ENCODE data around the gene KRTAP1-1. TPM values are rescaled to one million over a fixed set of nuclear protein-coding genes. Genes with fewer than 3 reads are reported as not detected.
"Not testable (repeated sequence)": the region's sequence is repeated elsewhere in the genome, so short reads cannot be mapped to it uniquely, and the experiment has no call there.

KRTAP1-1 gene
- total and polyA plus RNA-seq, 4 donors: not detected

DNA sequence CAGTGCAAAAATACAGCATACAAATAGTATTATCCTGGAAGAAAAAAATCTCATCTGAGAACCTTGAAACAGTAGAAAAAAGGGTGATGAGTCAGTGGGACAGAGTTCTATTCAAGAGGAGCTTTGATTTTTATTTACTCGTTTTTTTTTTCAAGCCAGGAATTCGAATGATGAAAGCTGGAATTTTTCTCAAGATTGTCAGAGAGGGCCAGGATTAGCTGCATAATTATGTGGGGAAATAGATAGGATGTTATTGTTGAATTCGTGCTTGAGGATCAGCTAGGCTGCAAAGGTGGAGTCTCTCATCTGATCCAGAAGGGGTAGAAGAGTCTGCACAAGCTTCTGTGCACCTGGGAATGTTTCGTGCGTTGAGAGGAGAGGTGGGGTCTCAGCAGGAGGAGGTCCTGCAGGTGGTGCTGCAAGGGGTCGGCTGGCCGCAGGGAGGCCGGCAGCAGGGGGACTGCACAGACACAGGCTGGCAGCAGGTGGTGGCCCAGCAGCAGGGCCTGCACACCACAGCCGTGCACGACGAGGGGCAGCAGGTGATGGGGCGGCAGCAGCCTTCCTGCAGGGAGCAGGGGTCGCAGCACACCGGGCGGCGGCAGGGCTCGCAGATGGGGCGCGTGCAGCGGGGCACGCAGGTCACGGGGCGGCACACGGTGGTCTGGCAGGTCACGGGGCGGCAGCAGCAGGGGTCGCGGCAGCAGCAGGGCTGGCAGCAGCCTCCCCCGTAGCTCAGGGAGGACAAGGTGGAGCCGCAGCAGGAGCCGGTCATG, 18.2 kb upstream of the KRTAP1-1 start:
- ATAC-seq (ENCODE audit: low FRiP score); intact Hi-C loops (cut with DNase I); H3K27me3 ChIP-seq (ENCODE audit: control insufficient read depth in 1 of 2, insufficient read depth in 2 of 2, low read length in 1 of 2); H3K36me3 ChIP-seq (ENCODE audit: control insufficient read depth in 1 of 2, insufficient read depth in 2 of 2, low read length in 1 of 2); H3K27ac ChIP-seq (ENCODE audit: low read depth in 1 of 2, low read length in 2 of 2); H3K4me3 ChIP-seq (ENCODE audit: low read length in 2 of 2); DNase-seq; H3K4me1 ChIP-seq (ENCODE audit: control insufficient read depth in 1 of 2, insufficient read depth in 2 of 2, low read length in 2 of 2); H3K9me3 ChIP-seq (ENCODE audit: control insufficient read depth, low read length): not testable (repeated sequence)
- 40 to 46% methylated on average over 9 to 14 of the region's 31 CpGs for WGBS, 2 donors

- ATAC-seq (ENCODE audit: low FRiP score): no peak
- intact Hi-C loops (cut with DNase I): no loop called here
- WGBS, 2 donors: 88 to 96% methylated on average over 5 of the region's 5 CpGs
Observed at GRCh38 chr17:41058741-41059140, 17.5 kb upstream of the KRTAP1-1 start.

DNA sequence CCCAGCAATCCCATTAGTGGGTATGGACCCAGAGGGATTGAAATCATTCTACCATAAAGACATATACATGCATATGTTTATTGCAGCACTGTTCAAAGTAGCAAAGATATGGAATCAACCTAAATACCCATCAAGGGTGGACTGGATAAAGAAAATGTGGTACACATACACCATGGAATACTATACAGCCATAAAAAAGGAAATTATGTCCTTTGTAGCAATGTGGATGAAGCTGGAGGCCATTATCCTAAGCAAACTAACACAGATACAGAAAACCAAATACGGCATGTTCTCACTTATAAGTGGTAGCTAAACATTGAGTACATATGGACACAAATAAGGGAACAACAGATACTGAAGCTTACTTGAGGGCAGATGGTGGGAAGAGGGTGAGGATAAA, 16.3 kb upstream of the KRTAP1-1 start:
- Histone ChIP-seq H3K4me3 (ENCODE audit: low read length in 2 of 2) (no peak overlapping the region), H3K36me3 (ENCODE audit: control insufficient read depth in 1 of 2, insufficient read depth in 2 of 2, low read length in 1 of 2) (no peaks in the 10 kb centered on the region), H3K9me3 (ENCODE audit: control insufficient read depth, low read length) (no peaks in the 10 kb centered on the region), H3K27me3 (ENCODE audit: control insufficient read depth in 1 of 2, insufficient read depth in 2 of 2, low read length in 1 of 2) (no peaks in the 10 kb centered on the region), H3K27ac (ENCODE audit: low read depth in 1 of 2, low read length in 2 of 2) (no peak overlapping the region), H3K4me1 (ENCODE audit: control insufficient read depth in 1 of 2, insufficient read depth in 2 of 2, low read length in 2 of 2) (no peaks in the 10 kb centered on the region)
- WGBS, 2 donors: 97 to 100% methylated on average over 1 of the region's 1 CpG
- intact Hi-C loops (cut with DNase I): no loop called here
- DNase-seq: no peak
- ATAC-seq (ENCODE audit: low FRiP score): no peak

More at GRCh38 chr17:41058741-41059140, 17.5 kb upstream of the KRTAP1-1 start:
- no peak overlapping the region for H3K27ac ChIP-seq (ENCODE audit: low read depth in 1 of 2, low read length in 2 of 2)
- H3K4me1 ChIP-seq (ENCODE audit: control insufficient read depth in 1 of 2, insufficient read depth in 2 of 2, low read length in 2 of 2): no peaks in the 10 kb centered on the region
- no peak for DNase-seq
- no peaks in the 10 kb centered on the region for H3K9me3 ChIP-seq (ENCODE audit: control insufficient read depth, low read length)
- no peak overlapping the region for H3K4me3 ChIP-seq (ENCODE audit: low read length in 2 of 2)
- no peaks in the 10 kb centered on the region for H3K36me3 ChIP-seq (ENCODE audit: control insufficient read depth in 1 of 2, insufficient read depth in 2 of 2, low read length in 1 of 2)
- no peaks in the 10 kb centered on the region for H3K27me3 ChIP-seq (ENCODE audit: control insufficient read depth in 1 of 2, insufficient read depth in 2 of 2, low read length in 1 of 2)

DNA sequence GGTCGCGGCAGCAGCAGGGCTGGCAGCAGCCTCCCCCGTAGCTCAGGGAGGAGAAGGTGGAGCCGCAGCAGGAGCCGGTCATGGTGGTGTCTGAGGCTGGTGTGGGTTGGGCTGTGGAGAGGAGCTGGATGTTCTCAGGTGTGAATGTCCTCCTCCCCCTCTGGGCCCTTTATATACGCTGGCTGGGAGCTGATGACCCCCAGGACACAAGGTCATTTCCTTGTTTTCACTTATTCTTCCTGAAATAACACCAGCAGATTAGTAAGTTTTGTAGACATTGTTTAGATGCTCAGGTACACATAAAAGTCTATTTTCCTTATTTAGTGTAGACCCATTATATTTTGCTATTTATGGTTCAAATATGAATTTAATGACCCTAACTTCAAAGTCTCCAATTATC, 13.9 kb upstream of the KRTAP1-1 start, which contains the start of gene KRTAP2-2:
Gene KRTAP2-2, minus strand, starts transcription at position 101 of the 400 bp plus-strand sequence. Its CDS starts 19 bp downstream, at position 82.
- H3K4me1 ChIP-seq (ENCODE audit: control insufficient read depth in 1 of 2, insufficient read depth in 2 of 2, low read length in 2 of 2); H3K36me3 ChIP-seq (ENCODE audit: control insufficient read depth in 1 of 2, insufficient read depth in 2 of 2, low read length in 1 of 2); ATAC-seq (ENCODE audit: low FRiP score); H3K27ac ChIP-seq (ENCODE audit: low read depth in 1 of 2, low read length in 2 of 2); H3K9me3 ChIP-seq (ENCODE audit: control insufficient read depth, low read length); H3K27me3 ChIP-seq (ENCODE audit: control insufficient read depth in 1 of 2, insufficient read depth in 2 of 2, low read length in 1 of 2); intact Hi-C loops (cut with DNase I); H3K4me3 ChIP-seq (ENCODE audit: low read length in 2 of 2); DNase-seq: not testable (repeated sequence)
- WGBS, 2 donors: 19 to 33% methylated on average over 1 of the region's 6 CpGs

DNA sequence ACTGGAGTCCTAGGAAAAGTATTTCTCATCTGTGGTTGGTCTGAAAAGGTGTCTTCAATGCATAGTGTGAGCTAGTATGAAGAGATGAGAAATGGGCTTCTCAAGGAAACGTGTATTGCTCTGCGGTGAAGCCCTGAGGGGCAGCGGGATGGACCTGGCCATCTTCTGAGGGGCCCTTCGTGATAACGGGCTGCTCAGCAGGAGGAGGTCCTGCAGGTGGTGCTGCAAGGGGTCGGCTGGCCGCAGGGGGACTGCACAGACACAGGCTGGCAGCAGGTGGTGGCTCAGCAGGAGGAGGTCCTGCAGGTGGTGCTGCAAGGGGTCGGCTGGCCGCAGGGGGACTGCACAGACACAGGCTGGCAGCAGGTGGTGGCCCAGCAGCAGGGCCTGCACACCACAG, 13.3 kb upstream of the KRTAP1-1 start:
- H3K4me3 ChIP-seq (ENCODE audit: low read length in 2 of 2); H3K4me1 ChIP-seq (ENCODE audit: control insufficient read depth in 1 of 2, insufficient read depth in 2 of 2, low read length in 2 of 2); H3K27ac ChIP-seq (ENCODE audit: low read depth in 1 of 2, low read length in 2 of 2); ATAC-seq (ENCODE audit: low FRiP score); intact Hi-C loops (cut with DNase I); H3K9me3 ChIP-seq (ENCODE audit: control insufficient read depth, low read length); H3K36me3 ChIP-seq (ENCODE audit: control insufficient read depth in 1 of 2, insufficient read depth in 2 of 2, low read length in 1 of 2); H3K27me3 ChIP-seq (ENCODE audit: control insufficient read depth in 1 of 2, insufficient read depth in 2 of 2, low read length in 1 of 2); DNase-seq: not testable (repeated sequence)
- WGBS, 2 donors: 59 to 72% methylated on average over 7 to 9 of the region's 9 CpGs

DNA sequence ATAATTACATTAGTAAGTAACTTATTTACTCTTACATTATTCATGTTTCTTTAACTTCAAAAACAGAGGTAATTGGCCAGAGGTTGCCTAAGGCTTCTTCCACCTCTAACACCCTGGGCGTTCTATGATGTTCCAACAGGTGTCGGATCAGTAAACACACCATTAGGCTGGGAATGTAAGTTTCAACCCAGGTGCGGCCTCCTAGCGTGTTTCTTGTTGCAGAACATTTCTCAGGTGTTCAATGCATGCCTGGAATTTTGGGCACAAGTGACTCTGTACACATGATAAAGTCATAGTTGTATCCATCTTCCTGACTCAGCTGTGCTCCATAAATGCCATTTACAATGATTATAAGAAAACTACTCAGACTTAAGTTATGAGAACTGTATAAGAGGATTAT, 12.8 kb upstream of the KRTAP1-1 start:
- 89 to 90% methylated on average over 4 of the region's 4 CpGs for WGBS, 2 donors
- no peak overlapping the region for H3K4me3 ChIP-seq (ENCODE audit: low read length in 2 of 2)
- H3K27ac ChIP-seq (ENCODE audit: low read depth in 1 of 2, low read length in 2 of 2): no peak overlapping the region
- DNase-seq (no peak), ATAC-seq (ENCODE audit: low FRiP score) (no peak)
- intact Hi-C loops (cut with DNase I): no loop called here
- H3K9me3 ChIP-seq (ENCODE audit: control insufficient read depth, low read length): no peaks in the 10 kb centered on the region
- no peaks in the 10 kb centered on the region for H3K27me3 ChIP-seq (ENCODE audit: control insufficient read depth in 1 of 2, insufficient read depth in 2 of 2, low read length in 1 of 2)
- H3K36me3 ChIP-seq (ENCODE audit: control insufficient read depth in 1 of 2, insufficient read depth in 2 of 2, low read length in 1 of 2): no peaks in the 10 kb centered on the region
- H3K4me1 ChIP-seq (ENCODE audit: control insufficient read depth in 1 of 2, insufficient read depth in 2 of 2, low read length in 2 of 2): no peaks in the 10 kb centered on the region

GRCh38 chr17:41052566-41052965, 11.3 kb upstream of the KRTAP1-1 start:
- no peak for ATAC-seq (ENCODE audit: low FRiP score)
- no peak for DNase-seq
- no peak overlapping the region for H3K27ac ChIP-seq (ENCODE audit: low read depth in 1 of 2, low read length in 2 of 2)
- no peaks in the 10 kb centered on the region for H3K36me3 ChIP-seq (ENCODE audit: control insufficient read depth in 1 of 2, insufficient read depth in 2 of 2, low read length in 1 of 2)
- intact Hi-C loops (cut with DNase I): no loop called here
- no peaks in the 10 kb centered on the region for H3K4me1 ChIP-seq (ENCODE audit: control insufficient read depth in 1 of 2, insufficient read depth in 2 of 2, low read length in 2 of 2)
- no peaks in the 10 kb centered on the region for H3K27me3 ChIP-seq (ENCODE audit: control insufficient read depth in 1 of 2, insufficient read depth in 2 of 2, low read length in 1 of 2)
- H3K9me3 ChIP-seq (ENCODE audit: control insufficient read depth, low read length): no peaks in the 10 kb centered on the region
- no peak overlapping the region for H3K4me3 ChIP-seq (ENCODE audit: low read length in 2 of 2)

- Histone ChIP-seq H3K4me3 (ENCODE audit: low read length in 2 of 2) (no peak overlapping the region), H3K9me3 (ENCODE audit: control insufficient read depth, low read length) (no peaks in the 10 kb centered on the region), H3K27ac (ENCODE audit: low read depth in 1 of 2, low read length in 2 of 2) (no peak overlapping the region), H3K4me1 (ENCODE audit: control insufficient read depth in 1 of 2, insufficient read depth in 2 of 2, low read length in 2 of 2) (no peaks in the 10 kb centered on the region), H3K36me3 (ENCODE audit: control insufficient read depth in 1 of 2, insufficient read depth in 2 of 2, low read length in 1 of 2) (no peaks in the 10 kb centered on the region), H3K27me3 (ENCODE audit: control insufficient read depth in 1 of 2, insufficient read depth in 2 of 2, low read length in 1 of 2) (no peaks in the 10 kb centered on the region)
- DNase-seq (no peak), ATAC-seq (ENCODE audit: low FRiP score) (no peak)
- intact Hi-C loops (cut with DNase I): no loop called here
- 29 to 35% methylated on average over 2 of the region's 2 CpGs for WGBS, 2 donors
Observed at GRCh38 chr17:41049110-41049509, 7.9 kb upstream of the KRTAP1-1 start.

DNA sequence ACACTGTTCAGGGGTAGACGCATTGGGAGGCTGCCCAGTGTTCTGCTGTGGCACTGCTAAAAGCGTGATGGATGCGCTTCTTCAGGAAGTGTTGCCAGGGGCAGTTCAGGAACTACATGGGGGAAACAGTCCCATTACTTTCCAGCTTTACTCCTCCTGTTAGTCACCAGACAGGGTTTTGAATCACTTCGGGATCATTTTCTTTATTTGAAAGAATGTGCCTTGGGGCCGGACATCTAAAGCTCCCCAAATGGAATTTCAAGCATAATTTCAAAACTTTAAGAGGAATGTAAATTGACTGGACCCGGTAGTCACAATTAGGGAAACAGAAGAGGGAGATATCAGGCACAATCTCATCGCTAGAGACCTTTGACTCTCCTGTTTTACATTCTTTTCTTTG, 7.2 kb upstream of the KRTAP1-1 start:
- intact Hi-C loops (cut with DNase I): no loop called here
- no peak for ATAC-seq (ENCODE audit: low FRiP score)
- Histone ChIP-seq H3K27me3 (ENCODE audit: control insufficient read depth in 1 of 2, insufficient read depth in 2 of 2, low read length in 1 of 2) (no peaks in the 10 kb centered on the region), H3K27ac (ENCODE audit: low read depth in 1 of 2, low read length in 2 of 2) (no peak overlapping the region), H3K4me3 (ENCODE audit: low read length in 2 of 2) (no peak overlapping the region), H3K9me3 (ENCODE audit: control insufficient read depth, low read length) (no peaks in the 10 kb centered on the region), H3K36me3 (ENCODE audit: control insufficient read depth in 1 of 2, insufficient read depth in 2 of 2, low read length in 1 of 2) (no peaks in the 10 kb centered on the region), H3K4me1 (ENCODE audit: control insufficient read depth in 1 of 2, insufficient read depth in 2 of 2, low read length in 2 of 2) (no peaks in the 10 kb centered on the region)
- no peak for DNase-seq
- WGBS, 2 donors: 45 to 51% methylated on average over 7 of the region's 7 CpGs

Measured in aorta (tissue), 5 donors.